HepG2 (cell line): ENCODE measurements around the gene CALY. TPM values are rescaled to one million over a fixed set of nuclear protein-coding genes. Genes with fewer than 3 reads are reported as not detected.

ENCODE experiments used
- E2F5 ChIP-seq: sonication (generic); formaldehyde crosslinking; conservative IDR thresholded peaks from 2 replicates; pipeline ENCODE4 v1.4.0; 2020; ENCODE audit warnings: missing genetic modification reagents
- ELK4 ChIP-seq: sonication (generic); formaldehyde crosslinking; IDR thresholded peaks from 2 replicates; pipeline ENCODE4 v1.9.0; 2021; ENCODE audit warnings: missing genetic modification reagents, borderline replicate concordance
- HDAC1 ChIP-seq: sonication (generic); formaldehyde crosslinking; IDR thresholded peaks from 2 replicates; pipeline ENCODE4 v1.5.1; 2020; ENCODE audit warnings: mild to moderate bottlenecking, missing genetic modification reagents
- HMGXB3 ChIP-seq: sonication (generic); formaldehyde crosslinking; IDR thresholded peaks from 2 replicates; pipeline ENCODE4 v1.4.0; 2020; ENCODE audit warnings: missing genetic modification reagents, borderline replicate concordance
- MLLT10 ChIP-seq: sonication (generic); formaldehyde crosslinking; IDR thresholded peaks from 2 replicates; pipeline ENCODE4 v1.4.0; 2020; ENCODE audit warnings: missing genetic modification reagents
- MYPOP ChIP-seq: sonication (generic); formaldehyde crosslinking; IDR thresholded peaks from 2 replicates; pipeline ENCODE4 v1.8.1; 2023; ENCODE audit warnings: mild to moderate bottlenecking, moderate library complexity, missing genetic modification reagents
- NKX3-1 ChIP-seq: sonication (generic); formaldehyde crosslinking; IDR thresholded peaks from 2 replicates; pipeline ENCODE4 v1.5.0; 2020; ENCODE audit warnings: missing genetic modification reagents
- NR2F2 ChIP-seq: IDR thresholded peaks from 2 replicates; pipeline ENCODE4 v1.6.1; 2012; ENCODE audit warnings: low read depth, inconsistent platforms, borderline replicate concordance
- POLR2AphosphoS5 ChIP-seq: IDR thresholded peaks from 2 replicates; pipeline ENCODE4 v1.6.1; 2012; ENCODE audit warnings: low read depth, low read length
- SALL2 ChIP-seq: sonication (generic); formaldehyde crosslinking; IDR thresholded peaks from 2 replicates; pipeline ENCODE4 v1.8.1; 2023; ENCODE audit warnings: mild to moderate bottlenecking, missing genetic modification reagents, inconsistent platforms
- SAP130 ChIP-seq: IDR thresholded peaks from 2 replicates; pipeline ENCODE4 v1.6.1; 2016; ENCODE audit warnings: low read depth
- SATB2 ChIP-seq: sonication (generic); formaldehyde crosslinking; IDR thresholded peaks from 2 replicates; pipeline ENCODE4 v1.5.0; 2020; ENCODE audit warnings: missing genetic modification reagents
- SP1 ChIP-seq, 2 experiments: fragments of 450-650 bp in 1 of 2; sonication (generic) in 1 of 2; formaldehyde crosslinking in 1 of 2; IDR thresholded peaks; 2 replicates each; pipeline versions ENCODE4 v1.4.0 to v1.6.1; 2016 to 2020; ENCODE audit warnings: missing genetic modification reagents in 1 of 2
- TAF1 ChIP-seq: sonication (generic); formaldehyde crosslinking; IDR thresholded peaks from 2 replicates; pipeline ENCODE4 v1.4.0; 2020; ENCODE audit warnings: missing genetic modification reagents
- ZNF18 ChIP-seq: sonication (generic); formaldehyde crosslinking; IDR thresholded peaks from 2 replicates; pipeline ENCODE4 v1.8.0; 2022; ENCODE audit warnings: mild to moderate bottlenecking, missing genetic modification reagents; ENCODE audit not compliant: insufficient replicate concordance
- ZNF605 ChIP-seq: sonication (generic); formaldehyde crosslinking; IDR thresholded peaks from 2 replicates; pipeline ENCODE4 v1.8.0; 2022; ENCODE audit warnings: mild to moderate bottlenecking, missing genetic modification reagents
- ZNF616 ChIP-seq: sonication (generic); formaldehyde crosslinking; IDR thresholded peaks from 2 replicates; pipeline ENCODE4 v1.5.0; 2020; ENCODE audit warnings: low read depth, mild to moderate bottlenecking, missing genetic modification reagents
- ZNF691 ChIP-seq: sonication (generic); formaldehyde crosslinking; IDR thresholded peaks from 2 replicates; pipeline ENCODE4 v1.4.0; 2020; ENCODE audit warnings: missing genetic modification reagents, low read depth, mild to moderate bottlenecking, borderline replicate concordance
- ZSCAN20 ChIP-seq: sonication (generic); formaldehyde crosslinking; IDR thresholded peaks from 2 replicates; pipeline ENCODE4 v1.4.0; 2020; ENCODE audit warnings: missing genetic modification reagents, mild to moderate bottlenecking, borderline replicate concordance
- polyA plus RNA-seq, 8 experiments: library from polyadenylated mRNA; depleted of rRNA in 3 of 8; stranded (reverse) in 7 of 8; unstranded in 1 of 8; fragments of >200 nt; fragmentation: Illumina TruSeq in 4 of 8; extraction: Trizol in 4 of 8; gene quantifications; 2 replicates each; pipeline versions ENCODE4 v1.2.1 to v1.2.3, GENCODE V29; 2011 to 2016; ENCODE audit warnings: low read depth in 4 of 8, missing spikeins in 1 of 8, mixed read lengths in 1 of 8; ENCODE audit not compliant: insufficient read depth in 1 of 8
- total RNA-seq, 5 experiments: library from RNA; depleted of rRNA; stranded (reverse); fragments of >200 nt; fragmentation: Illumina TruSeq; extraction: Trizol; gene quantifications; 2 replicates each; pipeline ENCODE4 v1.2.3, GENCODE V29; 2016; ENCODE audit warnings: low read depth in 1 of 5

The CALY gene
- total and polyA plus RNA-seq, 2 of the 13 experiments (the other 11 are each of a cell fraction or from before 2014, with no cell fraction given): 0.08 TPM; not detected in 1

- TF ChIP-seq ELK4 (CRISPR knock-in tag): no peak
- TF ChIP-seq SALL2 (CRISPR knock-in tag): peak; percentile 9; the same call in 1 of the 2 replicates
- no peak for TF ChIP-seq POLR2AphosphoS5
- TF ChIP-seq MYPOP (CRISPR knock-in tag): peak; percentile 2; the same call in 1 of the 2 replicates
- no peak for TF ChIP-seq ZSCAN20 (CRISPR knock-in tag)
- TF ChIP-seq ZNF605 (CRISPR knock-in tag): peak; percentile 68; the same call in 1 of the 2 replicates
- peak; percentile 43 for TF ChIP-seq ZNF18 (CRISPR knock-in tag)
- TF ChIP-seq NR2F2: no peak
- peak; percentile 71 for TF ChIP-seq SAP130 (CRISPR knock-in tag)
- 0 out of 2 replicates have a peak, but pooled peaks have one; percentile 26 for TF ChIP-seq SATB2
- TF ChIP-seq ZNF691 (CRISPR knock-in tag): peak; percentile 25; the same call in 1 of the 2 replicates
- no peak; the same call in 1 of the 2 replicates for TF ChIP-seq NKX3-1
- peak; percentile 9; the same call in 1 of the 2 replicates for TF ChIP-seq HDAC1
- TF ChIP-seq SP1 (IDR thresholded peaks at IDR 0.05): no peak
- no peak for TF ChIP-seq SP1 (CRISPR knock-in tag; IDR thresholded peaks at IDR 0.05)
- TF ChIP-seq HMGXB3 (CRISPR knock-in tag): no peak
- TF ChIP-seq E2F5 (CRISPR knock-in tag): no peak
- no peak for TF ChIP-seq TAF1 (CRISPR knock-in tag)
- no peak for TF ChIP-seq MLLT10 (CRISPR knock-in tag)
- TF ChIP-seq ZNF616 (CRISPR knock-in tag): no peak
Observed at GRCh38 chr10:133307776-133308420, 28.8 kb downstream of the CALY start (continued).
